H9 (cell line): ENCODE results near the gene CALHM4. TPM values are rescaled to one million over a fixed set of nuclear protein-coding genes. Genes with fewer than 3 reads are reported as not detected.

Experiments
- DNase-seq: peaks from one replicate; pipeline ENCODE4 v3.0.0-alpha.2; 2017
- H2AFZ ChIP-seq: one replicate; pipeline ENCODE4 v1.6.1; 2013; ENCODE audit warnings: mild to moderate bottlenecking, low read length, control low read depth, moderate library complexity
- H2AK5ac ChIP-seq: 2 replicates; pipeline ENCODE4 v1.6.1; 2013; ENCODE audit warnings: low read length, control low read depth, mixed read lengths; ENCODE audit not compliant: insufficient read length
- H2BK120ac ChIP-seq: one replicate; pipeline ENCODE4 v1.6.1; 2013; ENCODE audit warnings: low read depth, mild to moderate bottlenecking, low read length, control low read depth, inconsistent platforms; ENCODE audit not compliant: poor library complexity, severe bottlenecking
- H2BK12ac ChIP-seq: 2 replicates; pipeline ENCODE4 v1.6.1; 2013; ENCODE audit warnings: low read length, control low read depth, mixed read lengths, low read depth; ENCODE audit not compliant: insufficient read length
- H2BK15ac ChIP-seq: 2 replicates; pipeline ENCODE4 v1.6.1; 2013; ENCODE audit warnings: low read depth, low read length, control low read depth
- H2BK20ac ChIP-seq: one replicate; pipeline ENCODE4 v1.6.1; 2013; ENCODE audit warnings: low read depth, mild to moderate bottlenecking, low read length, control low read depth, inconsistent platforms; ENCODE audit not compliant: poor library complexity, severe bottlenecking
- H2BK5ac ChIP-seq: 2 replicates; pipeline ENCODE4 v1.6.1; 2013; ENCODE audit warnings: low read length, control low read depth, mixed read lengths; ENCODE audit not compliant: insufficient read length
- H3K14ac ChIP-seq: 2 replicates; pipeline ENCODE4 v1.6.1; 2013; ENCODE audit warnings: low read length, control low read depth; ENCODE audit not compliant: insufficient read depth
- H3K18ac ChIP-seq: 2 replicates; pipeline ENCODE4 v1.6.1; 2013; ENCODE audit warnings: low read depth, mild to moderate bottlenecking, mixed read lengths, low read length, control low read depth; ENCODE audit not compliant: insufficient read length
- H3K23ac ChIP-seq: 2 replicates; pipeline ENCODE4 v1.6.1; 2013; ENCODE audit warnings: low read length, control low read depth, mixed read lengths, low read depth; ENCODE audit not compliant: insufficient read length
- H3K23me2 ChIP-seq: 2 replicates; pipeline ENCODE4 v1.6.1; 2013; ENCODE audit warnings: low read depth, mild to moderate bottlenecking, mixed read lengths, low read length, control low read depth; ENCODE audit not compliant: insufficient read length, poor library complexity, severe bottlenecking
- H3K27ac ChIP-seq: 2 replicates; pipeline ENCODE4 v1.5.1; 2013; ENCODE audit warnings: low read length, control low read depth, mixed read lengths, low read depth; ENCODE audit not compliant: insufficient read length
- H3K27me3 ChIP-seq: 2 replicates; pipeline ENCODE4 v1.6.1; 2013; ENCODE audit warnings: low read length, control low read depth, inconsistent platforms; ENCODE audit not compliant: insufficient read depth
- H3K4ac ChIP-seq: 2 replicates; pipeline ENCODE4 v1.6.1; 2013; ENCODE audit warnings: low read depth, mild to moderate bottlenecking, control low read depth, inconsistent platforms, low read length, moderate library complexity
- H3K4me1 ChIP-seq: 2 replicates; pipeline ENCODE4 v1.6.1; 2013; ENCODE audit warnings: low read length, control low read depth, inconsistent platforms; ENCODE audit not compliant: insufficient read depth
- H3K4me2 ChIP-seq: 2 replicates; pipeline ENCODE4 v1.6.1; 2013; ENCODE audit warnings: low read length, control low read depth, mixed read lengths; ENCODE audit not compliant: insufficient read length, insufficient read depth
- H3K56ac ChIP-seq: 2 replicates; pipeline ENCODE4 v1.6.1; 2013; ENCODE audit warnings: low read depth, mild to moderate bottlenecking, mixed read lengths, low read length, control low read depth; ENCODE audit not compliant: insufficient read length
- H3K79me1 ChIP-seq: 2 replicates; pipeline ENCODE4 v1.6.1; 2013; ENCODE audit warnings: low read depth, mild to moderate bottlenecking, moderate library complexity, low read length, control low read depth, inconsistent platforms; ENCODE audit not compliant: insufficient read depth, poor library complexity, severe bottlenecking
- H3K79me2 ChIP-seq: 2 replicates; pipeline ENCODE4 v1.6.1; 2013; ENCODE audit warnings: low read length, control low read depth, inconsistent platforms; ENCODE audit not compliant: insufficient read depth
- H3K9ac ChIP-seq: 2 replicates; pipeline ENCODE4 v1.6.1; 2013; ENCODE audit warnings: low read length, control low read depth, mixed read lengths; ENCODE audit not compliant: insufficient read length; ENCODE audit errors: extremely low read depth
- H3K9me3 ChIP-seq: one replicate; pipeline ENCODE4 v1.6.1; 2013; ENCODE audit warnings: low read depth, low read length, inconsistent platforms; ENCODE audit not compliant: control insufficient read depth
- H3T11ph ChIP-seq: one replicate; pipeline ENCODE4 v1.6.1; 2013; ENCODE audit warnings: mild to moderate bottlenecking, low read length, control low read depth, inconsistent platforms
- H4K20me1 ChIP-seq: one replicate; pipeline ENCODE4 v1.6.1; 2013; ENCODE audit not compliant: control insufficient read depth, insufficient read length, insufficient read depth
- H4K5ac ChIP-seq: 2 replicates; pipeline ENCODE4 v1.6.1; 2013; ENCODE audit warnings: low read depth, mild to moderate bottlenecking, mixed read lengths, low read length, control low read depth; ENCODE audit not compliant: insufficient read length
- H4K8ac ChIP-seq: replicated peaks from 2 replicates; pipeline ENCODE4 v1.6.1; 2013; ENCODE audit warnings: low read length, control low read depth, mixed read lengths, low read depth; ENCODE audit not compliant: insufficient read length
- H4K91ac ChIP-seq: 2 replicates; pipeline ENCODE4 v1.6.1; 2013; ENCODE audit warnings: low read depth, mild to moderate bottlenecking, moderate library complexity, mixed read lengths, low read length, control low read depth; ENCODE audit not compliant: insufficient read length
- H3K27ac Mint-ChIP-seq, 3 experiments: 2 replicates in 2 of 3; 3 replicates in 1 of 3; pipeline ENCODE4 v1.8.0; 2020 to 2021; ENCODE audit warnings: mixed read lengths in 3 of 3, mild to moderate bottlenecking in 1 of 3, moderate library complexity in 1 of 3
- H3K27me3 Mint-ChIP-seq: 2 replicates; pipeline ENCODE4 v1.8.0; 2021; ENCODE audit warnings: low read depth, mild to moderate bottlenecking, moderate library complexity, mixed read lengths
- H3K36me3 Mint-ChIP-seq, 3 experiments: 2 replicates in 2 of 3; 3 replicates in 1 of 3; pipeline ENCODE4 v1.8.0; 2020 to 2021; ENCODE audit warnings: low read depth in 3 of 3, mixed read lengths in 3 of 3; ENCODE audit not compliant: insufficient read depth in 1 of 3
- H3K4me1 Mint-ChIP-seq, 2 experiments: 2 replicates each; pipeline ENCODE4 v1.8.0; 2020; ENCODE audit warnings: mixed read lengths in 2 of 2
- H3K4me3 Mint-ChIP-seq, 2 experiments: 2 replicates in 1 of 2; 3 replicates in 1 of 2; pipeline ENCODE4 v1.8.0; 2020 to 2021; ENCODE audit warnings: mild to moderate bottlenecking in 2 of 2, mixed read lengths in 2 of 2, moderate library complexity in 1 of 2
- H3K9me3 Mint-ChIP-seq, 2 experiments: 2 replicates in 1 of 2; 3 replicates in 1 of 2; pipeline ENCODE4 v1.8.0; 2020; ENCODE audit warnings: mild to moderate bottlenecking in 2 of 2, mixed read lengths in 2 of 2, moderate library complexity in 1 of 2
- WGBS: extraction: QIAGEN DNeasy Blood & Tissue Kit; methylation state at CpG from one replicate; pipeline ENCODE4 v1.1.7; 2013; ENCODE audit warnings: missing lambda C conversion rate, low lambda C conversion rate, mixed read lengths; ENCODE audit not compliant: insufficient read length; ENCODE audit errors: extremely low coverage; 5-methylcytosine and 5-hydroxymethylcytosine counted together
- total RNA-seq: library from RNA; stranded (reverse); gene quantifications from 2 replicates; pipeline ENCODE4 v1.2.1, GENCODE V29; 2021
- TF ChIP-seq, protein P1 (sequence below): fragments of 200-600 bp; sonication (generic); conservative IDR thresholded peaks from 3 replicates; pipeline ENCODE4 v1.8.0; 2021; ENCODE audit warnings: antibody characterized with exemption, mild to moderate bottlenecking

The CALHM4 gene
- total RNA-seq, 1 experiment from 2014 or later = not detected

- Histone ChIP-seq H3K56ac (no peak overlapping the region), H3K4me2 (no peak overlapping the region), H2AK5ac (no peak overlapping the region), H2BK5ac (no peak overlapping the region), H2BK12ac (no peak overlapping the region), H4K91ac (no peak overlapping the region), H3K79me1 (no peaks in the 10 kb centered on the region), H3T11ph (no peak overlapping the region), H3K9ac (no peak overlapping the region), H4K20me1 (no peaks in the 10 kb centered on the region), H3K27me3 (no peaks in the 10 kb centered on the region), H2BK120ac (no peak overlapping the region), H2BK15ac (no peak overlapping the region), H2AFZ (no peak overlapping the region), H3K4me1 (no peaks in the 10 kb centered on the region), H3K79me2 (no peaks in the 10 kb centered on the region), H2BK20ac (no peak overlapping the region), H3K23ac (no peak overlapping the region), H3K4ac (no peak overlapping the region), H3K9me3 (no peaks in the 10 kb centered on the region), H4K5ac (no peak overlapping the region), H3K18ac (no peak overlapping the region), H3K14ac (no peak overlapping the region), H3K23me2 (no peaks in the 10 kb centered on the region), H4K8ac (no peak overlapping the region), H3K27ac (no peak overlapping the region)
- Mint-ChIP-seq H3K36me3 (no peaks in the 10 kb centered on the region), H3K9me3 (no peaks in the 10 kb centered on the region), H3K4me3 (no peak overlapping the region), H3K27me3 (no peaks in the 10 kb centered on the region; the same call in 1 of the 2 replicates), H3K27ac (no peak overlapping the region), H3K4me1 (0 out of 4 replicates have a peak, but pooled peaks cover 0 to under 1% of the 10 kb centered on the region in 2 experiments)
- DNase-seq = no peak
- WGBS = no CpG with 5 or more reads among the region's 1 CpG
- TF ChIP-seq, protein P1, sequence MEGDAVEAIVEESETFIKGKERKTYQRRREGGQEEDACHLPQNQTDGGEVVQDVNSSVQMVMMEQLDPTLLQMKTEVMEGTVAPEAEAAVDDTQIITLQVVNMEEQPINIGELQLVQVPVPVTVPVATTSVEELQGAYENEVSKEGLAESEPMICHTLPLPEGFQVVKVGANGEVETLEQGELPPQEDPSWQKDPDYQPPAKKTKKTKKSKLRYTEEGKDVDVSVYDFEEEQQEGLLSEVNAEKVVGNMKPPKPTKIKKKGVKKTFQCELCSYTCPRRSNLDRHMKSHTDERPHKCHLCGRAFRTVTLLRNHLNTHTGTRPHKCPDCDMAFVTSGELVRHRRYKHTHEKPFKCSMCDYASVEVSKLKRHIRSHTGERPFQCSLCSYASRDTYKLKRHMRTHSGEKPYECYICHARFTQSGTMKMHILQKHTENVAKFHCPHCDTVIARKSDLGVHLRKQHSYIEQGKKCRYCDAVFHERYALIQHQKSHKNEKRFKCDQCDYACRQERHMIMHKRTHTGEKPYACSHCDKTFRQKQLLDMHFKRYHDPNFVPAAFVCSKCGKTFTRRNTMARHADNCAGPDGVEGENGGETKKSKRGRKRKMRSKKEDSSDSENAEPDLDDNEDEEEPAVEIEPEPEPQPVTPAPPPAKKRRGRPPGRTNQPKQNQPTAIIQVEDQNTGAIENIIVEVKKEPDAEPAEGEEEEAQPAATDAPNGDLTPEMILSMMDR = no peak
These were observed 2.5 kb downstream of the CALHM4 start for GRCh38 chr6:116556065-116556464.
